Medulla oblongata (tissue), 1 donor: ENCODE results near the gene C11orf54.
A peak's percentile ranks its signal among the peaks of the same experiment; 100 is the strongest.

Experiments
- DNase-seq: peaks from one replicate; pipeline ENCODE4 v3.0.0-alpha.2; 2015; ENCODE audit errors: extremely low spot score

C11orf54 gene

DNA sequence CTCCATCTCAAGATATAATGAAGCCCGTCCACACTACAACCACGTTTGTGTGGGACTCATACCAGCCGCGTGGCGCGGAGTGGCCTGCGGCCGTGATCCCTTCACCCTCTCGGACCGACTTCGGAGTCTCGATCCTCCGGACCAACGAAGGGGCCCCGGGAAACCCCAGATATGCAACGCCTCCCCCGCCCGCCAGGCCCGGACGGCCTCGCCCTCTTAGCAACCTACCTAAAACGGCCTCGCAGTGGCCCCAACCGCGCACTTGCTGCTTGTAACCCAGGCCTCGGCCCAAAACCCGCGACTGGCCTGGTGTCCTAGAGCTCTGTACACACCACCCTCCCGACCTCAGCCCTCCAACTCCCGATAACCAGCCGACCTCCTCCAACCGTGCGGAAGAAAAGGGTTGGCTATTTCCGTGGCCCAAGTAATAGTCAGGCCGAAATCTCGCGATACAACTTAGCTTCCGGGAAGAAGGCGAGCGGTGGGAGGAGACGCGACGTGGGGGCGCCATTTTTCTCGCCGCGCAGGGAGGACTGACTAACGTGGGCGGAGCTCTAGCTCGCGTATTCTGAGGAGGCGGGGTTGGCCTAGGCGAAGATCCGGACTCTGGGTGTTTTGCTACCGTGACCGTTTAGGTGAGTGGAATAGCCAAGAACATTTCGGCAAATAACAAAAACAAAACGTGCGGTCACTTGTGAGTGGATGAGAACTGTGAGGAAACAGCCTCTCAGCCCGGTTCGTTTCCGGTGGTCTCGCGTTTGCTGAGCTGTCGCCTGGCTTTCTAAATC, at the start of gene C11orf54, which contains the start of gene TAF1D:
Gene C11orf54, plus strand, starts transcription at position 579 of the 788 bp plus-strand sequence. CDS start 5,722 bp downstream, outside the sequence.
Gene TAF1D, minus strand, starts transcription at position 402 of the 788 bp plus-strand sequence. CDS start 2,191 bp downstream, outside the sequence.
- DNase-seq: peak; percentile 99

GRCh38 chr11:93694109-93694508, 47.4 kb upstream of the C11orf54 start:
- DNase-seq: no peak

DNA sequence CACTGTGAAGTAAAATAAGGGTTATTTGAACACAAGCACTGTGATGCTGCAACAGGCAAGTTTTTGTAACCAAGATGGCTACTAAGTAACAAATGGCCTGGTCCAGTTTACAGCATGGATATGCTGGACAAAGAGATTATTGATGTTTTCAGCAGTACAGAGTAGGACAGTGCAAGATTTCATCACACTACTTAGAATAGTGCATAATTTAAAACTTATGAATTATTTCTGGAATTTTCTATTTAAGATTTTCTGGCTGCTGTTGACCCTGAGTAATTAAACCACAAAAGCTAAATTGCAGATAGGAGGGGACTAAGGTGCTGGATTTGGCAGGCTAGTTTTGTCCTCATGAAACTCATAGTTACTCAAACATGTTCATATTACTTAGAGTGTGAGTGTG, 46.9 kb upstream of the C11orf54 start:
- DNase-seq: no peak

GRCh38 chr11:93697611-93698010, 43.9 kb upstream of the C11orf54 start:
- DNase-seq: no peak

GRCh38 chr11:93700830-93701229, 40.6 kb upstream of the C11orf54 start:
- no peak for DNase-seq

GRCh38 chr11:93704237-93704636, 37.2 kb upstream of the C11orf54 start:
- no peak for DNase-seq

GRCh38 chr11:93710239-93710638, 31.2 kb upstream of the C11orf54 start:
- no peak for DNase-seq

GRCh38 chr11:93712678-93713077, 28.8 kb upstream of the C11orf54 start:
- no peak for DNase-seq

GRCh38 chr11:93715797-93716396, 25.6 kb upstream of the C11orf54 start:
- DNase-seq: no peak

DNA sequence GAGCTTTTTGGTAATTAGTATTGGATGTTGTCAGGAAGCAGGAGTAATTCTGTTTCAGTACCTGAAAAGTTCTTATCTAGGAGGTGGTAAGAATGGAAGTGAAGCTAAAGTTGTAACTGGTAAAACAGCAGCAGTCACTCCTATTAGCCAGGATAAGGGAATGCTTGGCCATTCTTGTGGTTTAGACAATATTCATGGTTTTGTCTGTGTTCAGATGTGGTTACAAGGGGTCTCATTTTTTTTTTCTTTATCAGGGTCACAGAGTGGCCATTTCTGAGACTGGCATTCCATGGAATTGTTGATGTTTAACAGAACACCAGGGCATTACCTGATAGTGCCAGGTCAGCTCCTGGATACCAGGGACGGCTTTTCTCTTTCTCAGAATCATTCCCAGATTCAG, 24.0 kb upstream of the C11orf54 start:
- DNase-seq: no peak

- no peak for DNase-seq
Observed at GRCh38 chr11:93718057-93718563, 23.4 kb upstream of the C11orf54 start.

- DNase-seq: no peak
Observed at GRCh38 chr11:93719310-93719709, 22.2 kb upstream of the C11orf54 start.

GRCh38 chr11:93720522-93720921, 20.9 kb upstream of the C11orf54 start:
- no peak for DNase-seq

GRCh38 chr11:93724089-93724488, 17.4 kb upstream of the C11orf54 start:
- no peak for DNase-seq

GRCh38 chr11:93727985-93728791, 13.3 kb upstream of the C11orf54 start:
- DNase-seq: no peak

GRCh38 chr11:93728792-93729128, 12.7 kb upstream of the C11orf54 start:
- no peak for DNase-seq

GRCh38 chr11:93729129-93729616, 12.3 kb upstream of the C11orf54 start:
- no peak for DNase-seq

DNA sequence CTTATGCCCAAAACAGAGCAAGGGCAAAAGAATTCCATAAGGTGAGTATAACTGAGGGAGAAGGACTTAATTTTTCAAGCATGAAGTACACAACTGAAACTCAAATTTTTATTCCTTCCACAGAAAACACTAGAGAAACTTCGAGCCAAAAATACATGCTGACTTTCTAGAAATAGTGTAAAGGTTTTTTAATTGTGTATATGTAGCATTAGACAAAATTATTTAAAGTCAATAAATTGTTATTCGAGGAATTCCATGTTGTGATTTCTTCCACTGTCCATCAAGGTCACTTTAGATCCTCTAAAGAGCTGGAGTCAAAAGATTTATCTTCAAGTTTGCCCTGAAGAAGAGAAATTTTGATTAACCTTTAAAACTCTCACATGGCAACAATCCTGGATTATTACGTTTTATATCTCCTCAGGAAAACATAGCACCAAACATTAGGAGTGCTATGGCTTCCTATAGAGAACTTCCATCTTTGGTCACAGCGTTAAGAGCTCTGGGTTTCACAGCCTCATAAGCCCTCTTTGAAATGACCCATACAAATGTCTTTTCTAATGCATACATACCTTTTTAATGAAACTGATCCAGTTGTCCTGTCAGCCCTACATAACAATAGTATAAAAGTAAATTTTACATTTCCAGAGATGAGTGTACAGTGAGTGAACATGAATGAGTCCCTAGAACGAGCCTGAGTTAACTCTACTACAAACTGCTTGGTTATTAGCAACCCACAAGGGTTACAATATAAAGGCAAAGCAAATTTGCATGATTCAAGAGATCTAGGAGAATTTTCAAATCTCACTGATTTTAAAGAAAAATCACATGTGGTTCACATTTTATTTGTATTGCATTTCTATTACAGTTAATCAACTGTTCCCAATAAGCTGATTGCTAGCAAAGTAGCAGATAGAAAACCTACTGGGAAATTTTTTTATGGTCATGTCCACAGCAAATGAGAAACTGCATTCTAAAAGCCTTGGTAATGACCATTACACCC, 11.1 kb upstream of the C11orf54 start:
- no peak for DNase-seq

DNA sequence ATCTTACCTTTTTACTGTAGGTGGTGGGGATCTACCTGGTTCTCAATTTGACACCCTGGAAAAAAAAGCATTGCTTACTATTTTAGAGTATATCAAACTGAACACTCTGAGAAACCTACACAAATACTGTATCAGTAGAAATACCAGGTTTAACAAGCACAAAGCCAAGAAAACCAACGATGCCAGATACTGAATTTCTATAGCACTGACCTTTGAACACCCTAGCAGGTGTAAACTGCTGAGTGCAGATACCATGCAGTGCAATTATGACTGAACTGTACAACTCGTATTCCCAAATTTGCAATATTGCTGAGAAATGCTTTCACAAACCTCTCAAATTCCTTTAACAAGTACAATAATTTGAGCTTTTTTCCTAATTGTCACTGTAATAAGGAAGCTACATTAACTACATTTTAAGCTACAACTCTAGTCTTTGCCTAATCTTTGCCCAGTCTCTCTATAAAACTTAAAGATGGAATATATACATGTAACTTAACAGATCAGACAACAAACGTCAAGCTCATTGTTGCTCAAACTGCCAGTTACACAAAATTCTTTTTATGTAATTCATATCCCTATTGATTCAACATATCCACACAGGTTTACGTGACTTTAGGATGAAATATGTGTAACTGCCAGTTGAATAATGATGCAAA, 9.1 kb upstream of the C11orf54 start:
- DNase-seq: no peak

- DNase-seq: no peak
Observed at GRCh38 chr11:93733474-93733873, 8.0 kb upstream of the C11orf54 start.
